Activated naive CD8-positive, alpha-beta T cell treated with anti-CD3 and anti-CD28 coated beads, Interleukin-2, amount 50 U/mL, for 24 hours (primary cell): Measurements from ENCODE around the gene CRYGN.

Experiments used
- ATAC-seq: fragments of 150-1000 bp; cut with Tn5 transposase; one replicate; pipeline ENCODE4 v1.10.0; 2021
- DNase-seq: peaks from one replicate; pipeline ENCODE4 v3.0.0; 2021
- H3K27ac Mint-ChIP-seq: one replicate; pipeline ENCODE4 v1.8.0; 2021; ENCODE audit warnings: mild to moderate bottlenecking, mixed read lengths
- H3K27me3 Mint-ChIP-seq: one replicate; pipeline ENCODE4 v1.8.0; 2021; ENCODE audit warnings: mixed read lengths
- H3K36me3 Mint-ChIP-seq: one replicate; pipeline ENCODE4 v1.8.0; 2021; ENCODE audit warnings: low read depth, mixed read lengths
- H3K4me1 Mint-ChIP-seq: one replicate; pipeline ENCODE4 v1.8.0; 2021; ENCODE audit warnings: mixed read lengths
- H3K4me3 Mint-ChIP-seq: one replicate; pipeline ENCODE4 v1.8.0; 2021; ENCODE audit warnings: mild to moderate bottlenecking, moderate library complexity, mixed read lengths
- H3K9me3 Mint-ChIP-seq: one replicate; pipeline ENCODE4 v1.8.0; 2021; ENCODE audit warnings: mixed read lengths

Gene CRYGN

DNA sequence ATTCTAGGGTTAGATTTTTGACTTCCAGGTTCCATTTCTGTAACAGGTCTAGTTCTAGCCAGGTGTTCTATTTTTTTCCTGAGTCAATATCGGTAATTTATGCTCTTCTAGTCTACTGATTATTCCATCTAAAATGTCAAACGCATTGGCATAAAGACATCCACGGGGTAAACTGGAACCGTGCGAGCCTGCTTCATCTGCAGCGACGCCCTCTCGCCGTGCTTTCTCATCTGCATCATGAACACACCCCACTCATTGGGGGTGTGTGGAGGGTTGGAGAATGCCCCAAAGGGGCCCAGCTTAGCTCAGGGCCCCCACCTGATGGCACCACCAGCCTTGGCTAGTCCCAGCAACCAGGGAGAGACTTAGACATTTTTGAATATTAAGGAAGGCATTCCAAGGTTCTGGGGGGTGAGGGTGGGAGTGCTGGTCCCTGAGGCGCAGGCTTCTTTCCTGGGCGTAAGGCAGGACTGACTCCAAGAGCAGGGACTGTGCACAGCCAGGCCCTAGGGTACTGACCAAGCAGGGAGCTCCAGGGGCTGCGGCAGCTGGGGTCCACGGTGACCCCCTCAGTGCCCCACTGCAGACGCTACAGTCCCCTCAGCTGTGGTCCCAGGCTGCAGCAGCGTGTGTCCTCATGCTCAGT lies 12.9 kb upstream of the CRYGN start:
- Mint-ChIP-seq H3K27ac (no peak overlapping the region), H3K9me3 (no peaks in the 10 kb centered on the region), H3K27me3 (peaks cover 3% of the 10 kb centered on the region), H3K4me1 (peaks cover 4% of the 10 kb centered on the region), H3K36me3 (no peaks in the 10 kb centered on the region), H3K4me3 (no peak overlapping the region)
- DNase-seq, result no peak
- no peak for ATAC-seq

DNA sequence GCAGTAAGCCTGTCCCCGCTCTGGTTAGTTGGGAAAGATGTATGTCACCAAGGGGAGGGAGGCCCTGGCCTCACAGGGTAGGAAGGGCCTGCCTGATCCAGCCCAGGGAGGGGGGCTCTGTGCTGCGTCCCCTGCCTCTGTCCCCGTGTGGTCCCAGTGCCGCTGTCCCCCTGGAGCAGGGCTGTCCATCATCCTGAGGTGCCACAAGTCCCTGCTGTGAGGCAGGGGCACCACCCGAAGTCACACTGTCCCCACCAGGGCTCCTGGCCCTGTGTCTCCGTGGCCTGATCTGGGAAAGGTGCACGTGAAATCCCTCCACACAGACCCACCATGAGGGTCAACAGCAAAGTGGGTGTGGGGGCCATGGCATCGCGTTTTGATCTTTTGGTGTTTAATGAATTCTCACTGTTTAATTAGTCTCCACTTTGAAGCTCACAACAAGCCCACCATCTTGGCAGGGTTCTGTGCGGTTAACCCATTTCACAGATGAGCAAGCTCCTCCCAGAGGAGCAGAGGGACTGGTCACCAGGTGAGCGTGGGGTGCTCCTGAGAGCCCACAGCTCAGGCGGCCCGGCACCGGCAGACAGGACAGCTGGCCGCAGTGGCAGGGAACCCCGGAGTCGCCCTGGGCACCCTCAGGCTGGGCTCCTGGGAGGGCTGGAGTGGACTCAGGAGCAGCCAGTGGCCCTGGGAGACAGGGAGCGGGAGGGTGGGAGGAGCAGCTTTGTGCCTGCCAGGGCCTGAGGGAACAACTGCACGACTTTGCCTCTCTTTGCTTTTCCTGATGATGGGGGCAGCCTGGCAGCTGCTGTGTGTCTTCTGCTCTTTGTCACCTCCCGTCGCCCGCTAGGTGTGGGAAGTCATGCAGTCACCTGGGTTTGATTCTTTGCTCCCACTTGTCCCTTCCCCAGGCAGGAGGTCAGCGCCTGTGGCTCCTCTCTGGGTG lies 12.0 kb upstream of the CRYGN start:
- ATAC-seq (no peak), DNase-seq (no peak)
- Mint-ChIP-seq H3K36me3 (no peaks in the 10 kb centered on the region), H3K27me3 (peaks cover 3% of the 10 kb centered on the region), H3K4me1 (peaks cover 6% of the 10 kb centered on the region), H3K27ac (no peak overlapping the region), H3K9me3 (no peaks in the 10 kb centered on the region), H3K4me3 (no peak overlapping the region)

DNA sequence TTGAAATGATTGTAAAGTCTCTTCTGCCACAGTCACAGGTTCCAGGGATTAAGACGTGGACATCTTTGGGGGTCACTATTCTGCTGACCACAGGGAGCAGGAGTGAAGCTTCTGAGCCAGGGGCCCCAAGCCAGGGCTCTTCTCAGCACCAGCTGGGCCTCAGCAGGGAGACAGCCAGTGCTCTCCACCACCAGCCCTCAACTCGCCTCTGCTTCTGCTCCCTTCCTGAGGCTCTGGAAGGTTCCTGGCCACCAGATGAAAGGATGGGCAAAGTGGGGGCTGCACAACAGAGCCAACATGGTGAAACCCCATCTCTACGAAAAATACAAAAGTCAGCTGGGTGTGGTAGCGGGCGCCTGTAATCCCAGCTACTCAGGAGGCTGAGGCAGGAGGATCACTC lies 11.2 kb upstream of the CRYGN start:
- H3K4me1 Mint-ChIP-seq, result peaks cover 6% of the 10 kb centered on the region
- DNase-seq (no peak), ATAC-seq (no peak)
- no peaks in the 10 kb centered on the region for H3K9me3 Mint-ChIP-seq
- H3K27me3 Mint-ChIP-seq, result peaks cover 3% of the 10 kb centered on the region
- no peak overlapping the region for H3K27ac Mint-ChIP-seq
- no peaks in the 10 kb centered on the region for H3K36me3 Mint-ChIP-seq
- no peak overlapping the region for H3K4me3 Mint-ChIP-seq

DNA sequence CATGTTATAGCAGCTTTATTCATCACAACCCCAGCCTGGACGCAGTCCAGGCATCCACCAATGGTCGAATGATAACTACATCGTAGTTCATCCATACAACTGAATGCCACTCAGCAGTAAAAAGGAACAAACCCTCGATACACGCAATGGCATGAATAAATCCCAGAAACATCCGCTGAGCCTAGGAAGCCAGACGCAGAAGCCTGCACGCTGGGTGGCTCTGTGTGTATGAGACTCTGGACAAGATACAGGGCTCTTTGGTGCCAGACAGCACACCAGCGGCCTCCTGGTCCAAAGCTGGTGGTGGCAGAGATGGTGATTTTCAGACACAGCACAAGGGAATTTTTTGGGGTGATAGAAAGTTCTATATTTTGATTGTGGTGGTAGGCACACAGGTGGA lies 10.0 kb upstream of the CRYGN start:
- peaks cover 3% of the 10 kb centered on the region for H3K27me3 Mint-ChIP-seq
- no peaks in the 10 kb centered on the region for H3K9me3 Mint-ChIP-seq
- no peak overlapping the region for H3K4me3 Mint-ChIP-seq
- H3K27ac Mint-ChIP-seq, result no peak overlapping the region
- no peaks in the 10 kb centered on the region for H3K36me3 Mint-ChIP-seq
- no peak for ATAC-seq
- peaks cover 7% of the 10 kb centered on the region for H3K4me1 Mint-ChIP-seq
- no peak for DNase-seq

DNA sequence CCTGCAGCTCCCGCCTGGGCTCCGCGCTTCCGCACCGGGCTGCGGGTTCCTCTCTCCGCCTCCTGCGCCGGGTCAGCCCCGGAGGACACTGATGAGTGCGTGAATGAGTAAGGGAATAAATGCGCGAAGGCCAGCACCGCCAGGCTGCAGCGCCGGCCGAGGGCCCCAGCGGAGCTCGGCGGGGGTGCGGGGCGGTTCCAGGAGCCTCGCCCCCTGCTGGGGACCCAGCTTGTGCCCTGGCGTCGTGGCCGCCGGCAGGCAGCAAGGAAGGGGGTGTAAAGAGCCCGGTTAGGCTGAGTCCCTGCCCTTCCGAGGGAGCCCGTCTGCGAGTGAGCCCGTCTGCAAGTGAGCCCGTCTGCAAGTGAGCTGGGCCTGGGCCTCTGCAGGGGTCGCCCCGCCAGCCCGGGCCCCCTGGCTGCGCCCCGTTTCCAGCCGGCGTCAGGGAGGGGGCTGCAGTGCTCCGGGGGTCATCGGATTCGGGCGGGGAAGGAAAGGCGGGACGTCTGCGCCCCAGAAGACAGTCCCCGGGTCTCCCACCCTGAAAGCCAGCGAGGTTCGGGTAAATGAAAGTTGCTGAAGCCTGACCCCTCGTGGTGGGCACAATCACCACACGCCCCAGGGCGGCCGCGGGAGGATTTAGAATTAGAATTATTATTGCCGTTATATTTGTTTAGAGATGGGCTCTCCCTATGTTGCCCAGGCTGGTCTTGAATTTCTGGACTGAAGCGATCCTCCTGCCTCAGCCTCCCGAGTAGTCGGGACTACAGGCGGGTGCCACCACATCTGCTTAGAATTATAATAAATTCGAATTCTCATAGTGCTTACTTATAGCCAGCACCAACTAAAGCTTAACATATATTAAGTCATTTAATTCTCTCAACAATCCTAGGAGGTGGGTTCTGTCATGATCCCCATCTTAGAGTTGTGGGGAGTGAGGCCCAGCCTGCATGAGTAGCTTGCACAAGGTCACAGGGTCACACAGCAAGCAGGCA lies 8.6 kb upstream of the CRYGN start:
- Mint-ChIP-seq H3K36me3 (no peaks in the 10 kb centered on the region), H3K27me3 (peaks cover 3% of the 10 kb centered on the region), H3K9me3 (no peaks in the 10 kb centered on the region), H3K4me3 (peak overlapping the region; percentile 26), H3K4me1 (peaks cover 12% of the 10 kb centered on the region), H3K27ac (no peak overlapping the region)
- DNase-seq, result peak; percentile 78
- peak; percentile 76 for ATAC-seq

DNA sequence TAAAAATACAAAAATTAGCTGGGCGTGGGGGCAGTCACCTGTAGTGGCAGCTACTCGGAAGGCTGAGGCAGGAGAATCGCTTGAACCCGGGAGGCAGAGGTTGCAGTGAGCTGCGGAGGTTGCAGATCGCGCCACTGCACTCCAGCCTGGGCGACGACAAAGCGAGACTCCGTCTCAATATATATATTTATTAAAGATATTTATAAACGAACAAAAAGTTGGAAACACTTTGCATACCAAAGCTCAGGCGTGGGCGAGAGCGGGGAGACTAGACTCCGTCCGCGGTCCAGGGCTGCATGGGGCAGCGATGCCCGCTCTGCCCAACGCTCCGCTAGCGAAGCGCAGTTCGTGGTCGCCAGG lies 7.9 kb upstream of the CRYGN start:
- DNase-seq (no peak), ATAC-seq (no peak)
- Mint-ChIP-seq H3K4me3 (no peak overlapping the region), H3K27ac (no peak overlapping the region), H3K4me1 (peaks cover 12% of the 10 kb centered on the region), H3K36me3 (no peaks in the 10 kb centered on the region), H3K27me3 (peaks cover 3% of the 10 kb centered on the region), H3K9me3 (no peaks in the 10 kb centered on the region)

DNA sequence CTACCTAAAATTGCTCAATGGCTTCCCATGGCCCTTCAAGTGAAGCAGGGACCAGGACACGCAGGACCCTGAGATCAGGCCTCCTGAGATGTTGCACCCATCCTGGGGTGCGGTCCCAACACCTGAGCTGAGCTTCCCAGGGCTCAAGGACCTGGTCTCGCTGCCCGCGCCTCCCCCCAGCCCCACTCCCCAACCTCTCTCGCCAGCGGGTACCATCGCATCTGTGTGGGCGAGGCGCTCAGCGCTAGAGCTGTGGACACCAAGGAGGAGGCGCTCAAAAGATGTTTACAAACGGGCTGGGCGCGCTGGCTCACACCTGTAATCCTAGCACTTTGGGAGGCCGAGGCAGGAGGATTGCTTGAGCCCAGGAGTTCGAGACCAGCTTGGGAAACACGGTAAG lies 7.4 kb upstream of the CRYGN start:
- no peaks in the 10 kb centered on the region for H3K9me3 Mint-ChIP-seq
- no peak for ATAC-seq
- DNase-seq, result no peak
- H3K27me3 Mint-ChIP-seq, result peaks cover 3% of the 10 kb centered on the region
- no peaks in the 10 kb centered on the region for H3K36me3 Mint-ChIP-seq
- H3K4me1 Mint-ChIP-seq, result peaks cover 12% of the 10 kb centered on the region
- no peak overlapping the region for H3K4me3 Mint-ChIP-seq
- H3K27ac Mint-ChIP-seq, result no peak overlapping the region

DNA sequence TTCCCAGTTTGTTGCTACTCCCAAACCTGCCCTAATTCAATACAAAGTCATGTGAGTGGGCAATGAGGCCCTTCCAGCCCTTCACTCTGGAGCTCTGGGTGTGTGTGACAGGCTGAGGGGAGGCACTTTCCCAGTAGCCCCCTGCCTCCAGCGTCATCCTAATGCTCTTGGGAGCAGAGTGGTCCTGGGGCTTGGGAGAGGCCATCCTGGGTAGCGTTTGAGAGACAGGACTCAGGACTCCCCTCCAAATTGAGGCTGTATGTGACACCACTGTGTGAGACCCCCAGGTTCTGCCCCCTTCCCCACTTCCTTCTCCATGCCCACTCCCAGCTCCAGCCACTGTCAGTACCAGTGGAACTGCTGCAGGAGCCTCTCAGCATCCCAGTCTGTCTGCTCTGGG lies 6.5 kb upstream of the CRYGN start:
- Mint-ChIP-seq H3K27me3 (peaks cover 3% of the 10 kb centered on the region), H3K4me3 (no peak overlapping the region), H3K9me3 (no peaks in the 10 kb centered on the region), H3K27ac (no peak overlapping the region), H3K36me3 (no peaks in the 10 kb centered on the region), H3K4me1 (peaks cover 18% of the 10 kb centered on the region)
- DNase-seq (no peak), ATAC-seq (no peak)

DNA sequence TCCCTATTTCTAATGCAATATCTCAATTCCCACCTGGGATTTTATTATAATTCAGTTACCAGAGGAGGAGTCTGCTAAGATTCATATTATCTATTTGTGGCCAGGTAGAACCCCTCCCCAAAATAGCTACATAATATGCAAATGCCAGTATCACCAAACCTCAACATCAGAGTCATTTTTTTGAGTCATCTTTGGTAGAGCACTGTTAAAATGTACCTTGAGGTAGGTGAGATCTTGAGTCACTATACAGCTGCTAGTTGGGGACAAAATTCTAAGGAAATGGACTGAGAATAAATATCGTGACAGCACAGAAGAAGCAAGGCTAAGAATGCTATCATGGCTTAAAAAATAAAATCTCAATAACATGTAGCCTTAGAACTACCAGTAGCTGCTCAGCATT lies 4.7 kb upstream of the CRYGN start:
- no peak for DNase-seq
- peaks cover 31% of the 10 kb centered on the region for H3K4me1 Mint-ChIP-seq
- no peak overlapping the region for H3K4me3 Mint-ChIP-seq
- H3K27ac Mint-ChIP-seq, result no peak overlapping the region
- no peaks in the 10 kb centered on the region for H3K36me3 Mint-ChIP-seq
- ATAC-seq, result peak; percentile 49
- peaks cover 2% of the 10 kb centered on the region for H3K27me3 Mint-ChIP-seq
- H3K9me3 Mint-ChIP-seq, result no peaks in the 10 kb centered on the region

DNA sequence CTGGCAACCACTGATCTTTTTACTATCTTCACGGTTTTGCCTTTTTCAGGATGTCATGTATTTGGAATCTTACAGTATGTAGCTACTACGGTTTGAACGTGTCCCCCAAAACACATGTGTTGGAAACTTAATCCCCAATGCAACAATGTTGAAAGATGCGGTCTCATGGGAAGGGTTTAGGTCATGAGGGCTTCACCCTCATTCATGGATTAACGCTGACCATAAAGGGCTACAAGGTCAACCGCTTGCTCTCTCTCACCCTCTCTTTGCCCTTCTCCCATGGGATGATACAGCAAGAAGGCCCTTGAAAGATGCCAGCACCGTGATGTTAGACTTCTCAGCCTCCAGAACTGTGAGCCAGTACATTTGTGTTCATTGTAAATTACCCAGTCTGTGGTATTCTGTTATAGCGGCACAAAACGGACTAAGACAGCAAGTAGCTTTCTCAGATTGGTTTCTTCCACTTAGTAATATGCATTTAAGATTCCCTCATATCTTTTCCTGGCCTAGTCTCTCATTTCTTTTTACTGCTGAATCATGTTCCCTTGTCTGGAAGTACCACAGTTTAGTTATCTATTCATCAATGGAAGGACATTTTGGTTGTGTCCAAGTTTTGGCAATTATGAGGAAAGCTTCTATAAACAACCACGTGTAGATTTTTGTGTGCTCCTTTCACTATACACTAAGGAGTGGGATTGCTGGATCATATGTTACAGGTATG lies 3.0 kb upstream of the CRYGN start:
- H3K27me3 Mint-ChIP-seq, result no peaks in the 10 kb centered on the region
- no peaks in the 10 kb centered on the region for H3K9me3 Mint-ChIP-seq

DNA sequence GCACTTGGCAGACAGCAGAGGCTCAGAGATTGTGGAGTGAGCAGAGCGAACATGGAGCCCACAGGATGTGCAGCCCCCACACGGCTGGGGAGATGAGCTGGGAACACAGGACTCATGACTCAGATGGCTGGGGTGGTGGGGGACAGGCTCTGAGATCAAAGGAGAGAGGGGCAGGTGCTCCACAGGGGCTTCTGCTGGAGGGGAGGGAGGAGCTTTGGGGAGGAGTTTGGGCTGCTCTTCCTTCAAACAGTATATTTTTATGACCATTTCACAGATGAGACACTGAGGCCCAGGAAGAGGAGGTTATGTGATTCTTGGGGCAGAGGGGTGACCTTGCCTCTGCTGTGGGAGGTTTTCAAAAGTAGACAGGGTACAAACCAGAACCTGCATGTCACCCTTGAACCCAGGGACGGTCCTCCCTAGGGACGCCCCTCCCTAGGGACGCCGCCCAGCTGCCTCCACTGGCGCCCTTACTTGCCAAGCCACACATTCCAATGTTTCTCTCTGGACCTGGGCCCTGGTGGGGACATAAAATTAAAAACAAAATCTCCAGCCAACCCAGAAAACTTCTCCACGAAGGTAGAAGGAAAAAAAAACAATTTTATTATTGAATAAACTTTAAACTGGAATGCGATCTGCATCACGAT lies 981 bp upstream of the CRYGN start:
- H3K9me3 Mint-ChIP-seq, result no peaks in the 10 kb centered on the region
- H3K27me3 Mint-ChIP-seq, result no peaks in the 10 kb centered on the region
- peaks cover 26% of the 10 kb centered on the region for H3K4me1 Mint-ChIP-seq
- DNase-seq, result no peak
- peak overlapping the region; percentile 17 for H3K4me3 Mint-ChIP-seq
- peak; percentile 41 for ATAC-seq
- no peaks in the 10 kb centered on the region for H3K36me3 Mint-ChIP-seq
- no peak overlapping the region for H3K27ac Mint-ChIP-seq

More for the DNA sequence above, 3.0 kb upstream of the CRYGN start:
- no peak overlapping the region for H3K27ac Mint-ChIP-seq
- no peaks in the 10 kb centered on the region for H3K36me3 Mint-ChIP-seq
- H3K4me3 Mint-ChIP-seq, result no peak overlapping the region
- peaks cover 28% of the 10 kb centered on the region for H3K4me1 Mint-ChIP-seq
- DNase-seq (no peak), ATAC-seq (no peak)

DNA sequence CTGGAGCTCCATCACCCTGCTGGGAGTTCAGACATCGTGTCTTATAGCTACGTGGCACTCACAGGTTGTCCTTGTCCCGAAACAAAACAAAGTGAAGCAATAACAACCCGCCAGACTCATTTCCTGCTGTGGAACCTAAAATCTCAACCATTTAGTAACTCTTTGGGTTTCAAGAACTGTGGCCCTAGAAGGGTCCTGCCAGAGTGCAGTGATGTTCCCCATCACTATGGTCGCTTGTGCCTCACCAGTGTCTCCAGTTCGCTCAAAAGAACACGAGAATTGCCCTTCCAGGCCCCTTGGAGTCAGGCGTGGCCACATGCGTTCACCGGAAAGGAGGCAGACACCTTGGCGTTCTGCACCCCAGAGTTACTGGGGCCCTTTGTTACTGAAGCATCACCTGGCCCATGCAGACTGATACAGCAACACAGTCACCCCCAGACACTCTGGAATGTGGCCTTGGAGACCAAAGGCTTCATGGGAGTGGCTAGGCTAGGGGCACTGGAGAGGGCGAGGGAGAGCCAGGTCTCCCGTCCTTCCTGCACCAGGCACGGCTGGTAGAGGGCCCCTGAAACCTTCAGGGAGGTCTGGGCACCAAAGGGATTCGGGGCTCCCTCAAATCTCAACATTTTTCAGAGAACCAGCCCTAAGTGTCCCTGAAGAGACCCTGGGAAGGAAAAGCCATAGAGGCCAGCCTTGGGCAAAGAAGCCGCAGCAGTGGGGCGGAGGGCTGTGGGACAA lies 908 bp downstream of the CRYGN start:
- ATAC-seq (no peak), DNase-seq (no peak)
- H3K9me3 Mint-ChIP-seq, result no peaks in the 10 kb centered on the region
- no peaks in the 10 kb centered on the region for H3K36me3 Mint-ChIP-seq
- no peak overlapping the region for H3K4me3 Mint-ChIP-seq
- peaks cover 20% of the 10 kb centered on the region for H3K4me1 Mint-ChIP-seq
- no peak overlapping the region for H3K27ac Mint-ChIP-seq
- no peaks in the 10 kb centered on the region for H3K27me3 Mint-ChIP-seq

DNA sequence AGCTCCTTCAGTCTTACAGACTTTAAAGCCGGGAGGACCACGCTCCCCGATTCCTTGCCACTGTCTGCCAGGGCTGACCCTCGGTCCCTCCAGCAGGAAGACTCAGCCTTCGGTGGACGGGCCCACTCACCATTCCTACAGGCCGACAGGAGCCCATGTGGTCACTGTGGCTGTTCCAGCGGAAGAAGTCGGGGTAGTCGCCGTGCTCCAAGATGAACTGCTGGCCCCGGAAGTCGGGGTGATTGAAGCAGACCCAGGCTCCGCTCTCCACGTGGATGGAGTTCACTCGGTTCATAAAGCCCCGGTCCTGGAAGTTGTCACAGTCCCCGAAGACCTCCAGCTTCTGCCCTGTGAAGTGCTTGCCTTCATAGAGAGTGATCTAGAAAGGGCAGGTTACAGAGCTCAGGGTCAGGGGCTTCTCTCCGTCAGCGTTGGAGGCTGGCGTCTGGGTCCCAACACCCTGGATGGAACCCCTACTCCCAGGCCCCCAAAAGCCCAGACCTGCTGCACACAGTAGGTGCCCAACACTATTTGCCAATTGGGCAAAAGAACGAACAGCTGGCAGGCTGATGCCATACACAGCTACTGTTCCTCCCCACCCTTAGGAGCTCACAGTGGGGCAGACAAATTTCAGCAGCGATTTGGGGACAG lies 1.9 kb downstream of the CRYGN start:
- Mint-ChIP-seq H3K36me3 (no peaks in the 10 kb centered on the region), H3K27ac (no peak overlapping the region), H3K4me1 (peaks cover 25% of the 10 kb centered on the region), H3K4me3 (no peak overlapping the region), H3K9me3 (no peaks in the 10 kb centered on the region), H3K27me3 (no peaks in the 10 kb centered on the region)
- ATAC-seq (no peak), DNase-seq (no peak)
